OCI-LY7 (cell line): Measurements from ENCODE around the gene PLSCR5. TPM values are rescaled to one million over a fixed set of nuclear protein-coding genes. Genes with fewer than 3 reads are reported as not detected.

ENCODE experiments used
- BruUV-seq: library from RNA; stranded (reverse); fragments of 400-500 nt; replicated peaks from 2 replicates; lab custom pipeline; 2021; lab: Mats Ljungman, UMichigan
- CTCF ChIA-PET: fragments of 300-600 bp; sonication (Branson Sonifier 250); formaldehyde crosslinking; loops from one replicate; lab custom pipeline; 2022; ENCODE audit warnings: antibody characterized with exemption; ENCODE audit not compliant: unreplicated experiment; lab: Charles Lee
- POLR2A ChIA-PET: fragments of 300-600 bp; sonication (Branson Sonifier 250); formaldehyde crosslinking; loops from one replicate; lab custom pipeline; 2022; ENCODE audit warnings: antibody characterized with exemption; lab: Charles Lee
- DNase-seq: peaks from one replicate; pipeline ENCODE4 v3.0.0-alpha.2; 2015; ENCODE audit warnings: low spot score
- H2AFZ ChIP-seq: fragments of 200-600 bp; sonication (generic), shearing (Covaris generic); 2 replicates; pipeline ENCODE4 v1.6.1; 2014; ENCODE audit warnings: mild to moderate bottlenecking, antibody characterized with exemption, low read length, moderate library complexity
- H3K27ac ChIP-seq: fragments of 200-600 bp; sonication (generic); 2 replicates; pipeline ENCODE4 v1.5.1; 2014; ENCODE audit warnings: mixed run types, low read depth, mild to moderate bottlenecking, moderate library complexity, low read length, inconsistent platforms; ENCODE audit not compliant: poor library complexity, severe bottlenecking
- H3K36me3 ChIP-seq: fragments of 200-600 bp; sonication (generic); 2 replicates; pipeline ENCODE4 v1.6.1; 2014; ENCODE audit warnings: mild to moderate bottlenecking, antibody characterized with exemption, low read length, moderate library complexity, mixed read lengths; ENCODE audit not compliant: insufficient read depth
- H3K4me1 ChIP-seq: fragments of 200-600 bp; sonication (generic); 2 replicates; pipeline ENCODE4 v1.5.1; 2014; ENCODE audit warnings: mild to moderate bottlenecking, low read length; ENCODE audit not compliant: insufficient read depth, poor library complexity, severe bottlenecking
- H3K4me2 ChIP-seq: fragments of 200-600 bp; sonication (generic); 2 replicates; pipeline ENCODE4 v1.6.1; 2014; ENCODE audit warnings: mild to moderate bottlenecking, low read length
- H3K4me3 ChIP-seq: fragments of 200-600 bp; sonication (generic); 2 replicates; pipeline ENCODE4 v1.5.1; 2014; ENCODE audit warnings: mild to moderate bottlenecking, low read depth, low read length; ENCODE audit not compliant: poor library complexity, severe bottlenecking
- H3K79me2 ChIP-seq: fragments of 200-600 bp; sonication (generic); 2 replicates; pipeline ENCODE4 v1.6.1; 2016; ENCODE audit warnings: low read depth, mild to moderate bottlenecking, low read length, moderate library complexity, mixed read lengths; ENCODE audit not compliant: insufficient read depth
- H3K9me2 ChIP-seq: fragments of 200-600 bp; sonication (generic); 2 replicates; pipeline ENCODE4 v1.6.1; 2016; ENCODE audit warnings: mild to moderate bottlenecking, low read length, mixed read lengths; ENCODE audit not compliant: insufficient read depth
- H3K9me3 ChIP-seq: fragments of 200-600 bp; sonication (generic); 2 replicates; pipeline ENCODE4 v1.6.1; 2014; ENCODE audit warnings: mild to moderate bottlenecking, mixed run types, low read length, mixed read lengths
- H4K20me1 ChIP-seq: fragments of 200-600 bp; sonication (generic); 2 replicates; pipeline ENCODE4 v1.6.1; 2014; ENCODE audit warnings: mild to moderate bottlenecking, antibody characterized with exemption, low read length, moderate library complexity, mixed read lengths; ENCODE audit not compliant: insufficient read depth
- CTCF ChIP-seq: fragments of 200-600 bp; sonication (generic); conservative IDR thresholded peaks from 2 replicates; pipeline ENCODE4 v1.5.1; 2014; ENCODE audit warnings: mild to moderate bottlenecking, antibody characterized with exemption, low read length, moderate library complexity, mixed read lengths
- EZH2phosphoT487 ChIP-seq: fragments of 200-600 bp; sonication (generic); IDR thresholded peaks from 2 replicates; pipeline ENCODE4 v1.6.1; 2018; ENCODE audit warnings: low read depth, borderline replicate concordance, mild to moderate bottlenecking, mixed run types, antibody characterized with exemption, low read length, moderate library complexity, mixed read lengths
- intact Hi-C: fragments of 100-400 bp; cut with micrococcal nuclease; formaldehyde crosslinking; loops from one replicate; pipeline ENCODE4 v1.10.0; 2022; ENCODE audit not compliant: unreplicated experiment
- total RNA-seq, 2 experiments: library from RNA; depleted of rRNA in 1 of 2; stranded (reverse); fragments of >200 nt in 1 of 2; shearing (Covaris generic) in 1 of 2; gene quantifications; 2 replicates each; pipeline ENCODE4 v1.2.3, GENCODE V29; 2014 to 2022

PLSCR5 gene
- total RNA-seq, 2 experiments from 2014 or later: not detected

- ChIA-PET CTCF (no interaction called here), POLR2A (no interaction called here)
- Histone ChIP-seq H3K9me2 (no peaks in the 10 kb centered on the region), H3K79me2 (no peaks in the 10 kb centered on the region), H3K9me3 (no peaks in the 10 kb centered on the region), H3K36me3 (no peaks in the 10 kb centered on the region), H3K4me1 (no peaks in the 10 kb centered on the region), H3K27ac (no peak overlapping the region), H3K4me2 (no peak overlapping the region), H2AFZ (no peak overlapping the region), H3K4me3 (no peak overlapping the region), H4K20me1 (no peaks in the 10 kb centered on the region)
- intact Hi-C loops: no loop called here
- BruUV-seq: no TSS peak
- DNase-seq: no peak
- no peak for TF ChIP-seq EZH2phosphoT487
- TF ChIP-seq CTCF: no peak
Observed at GRCh38 chr3:146554151-146554760, 50.9 kb downstream of the PLSCR5 start.

- CTCF ChIA-PET: no interaction called here
- Histone ChIP-seq H3K27ac (no peak overlapping the region), H2AFZ (no peak overlapping the region), H4K20me1 (no peaks in the 10 kb centered on the region), H3K36me3 (no peaks in the 10 kb centered on the region), H3K79me2 (no peaks in the 10 kb centered on the region), H3K9me2 (no peaks in the 10 kb centered on the region), H3K4me2 (no peak overlapping the region), H3K4me1 (no peaks in the 10 kb centered on the region), H3K4me3 (no peak overlapping the region), H3K9me3 (no peaks in the 10 kb centered on the region)
- intact Hi-C loops: no loop called here
- no TSS peak for BruUV-seq
- TF ChIP-seq CTCF (no peak), EZH2phosphoT487 (no peak)
- DNase-seq: no peak
- POLR2A ChIA-PET: no interaction called here
Observed at GRCh38 chr3:146550743-146551510, 54.2 kb downstream of the PLSCR5 start.

GRCh38 chr3:146550070-146550615, 55.0 kb downstream of the PLSCR5 start:
- Histone ChIP-seq H3K9me3 (no peaks in the 10 kb centered on the region), H2AFZ (no peak overlapping the region), H3K4me2 (no peak overlapping the region), H3K4me3 (no peak overlapping the region), H3K79me2 (no peaks in the 10 kb centered on the region), H3K36me3 (no peaks in the 10 kb centered on the region), H4K20me1 (no peaks in the 10 kb centered on the region), H3K27ac (no peak overlapping the region), H3K4me1 (no peaks in the 10 kb centered on the region), H3K9me2 (no peaks in the 10 kb centered on the region)
- no TSS peak for BruUV-seq
- DNase-seq: no peak
- TF ChIP-seq CTCF: no peak
- no peak for TF ChIP-seq EZH2phosphoT487
- intact Hi-C loops: no loop called here
- ChIA-PET POLR2A (interaction anchor here (1.9 kb wide), 1 partner anchor 34 kb away, joined by 5 read pairs; no protein-coding TSS in a partner anchor), CTCF (no interaction called here)
